ENCODE measurements around the gene TREH. TPM values are rescaled to one million over a fixed set of nuclear protein-coding genes. Genes with fewer than 3 reads are reported as not detected.

Gene TREH
- total RNA-seq, 1 experiment from 2014 or later: 0.15 TPM

GRCh38 chr11:118643995-118644345, 35.5 kb downstream of the TREH start:
- Histone ChIP-seq H3K9me3 (ENCODE audit: control insufficient read depth in 1 of 2, insufficient read depth in 1 of 2, low read depth in 1 of 2, low read length in 2 of 2) (no peaks in the 10 kb centered on the region), H3K4me1 (ENCODE audit: control insufficient read depth in 1 of 2, insufficient read depth in 2 of 2, low read length in 2 of 2) (peaks cover 0 to 8% of the 10 kb centered on the region in 2 experiments; a peak in 1 of 4 replicates), H3K27ac (ENCODE audit: low read depth, low read length) (no peak overlapping the region), H4K20me1 (ENCODE audit: insufficient read depth) (no peaks in the 10 kb centered on the region), H3K4me2 (ENCODE audit: low read length) (no peak overlapping the region), H3K9ac (ENCODE audit: low read length) (no peak overlapping the region), H3K79me2 (ENCODE audit: insufficient read depth, low read length) (no peaks in the 10 kb centered on the region), H3K4me3 (replicated peaks in 1 of 2; ENCODE audit: low read depth in 1 of 2, low read length in 2 of 2) (no peak overlapping the region), H3K27me3 (ENCODE audit: insufficient read depth, low read length) (no peaks in the 10 kb centered on the region), H2AFZ (ENCODE audit: low read depth, low read length, poor library complexity, severe bottlenecking) (no peak overlapping the region), H3K36me3 (ENCODE audit: control insufficient read depth in 1 of 2, insufficient read depth in 2 of 2, low read length in 2 of 2) (peaks cover 3 to 11% of the 10 kb centered on the region in 2 experiments; a peak in 3 of 4 replicates), H3K9me2 (ENCODE audit: insufficient read depth) (no peaks in the 10 kb centered on the region)
- DNase-seq (ENCODE audit: low read depth, low spot score): no peak
- CTCF ChIA-PET: no interaction called here
- POLR2A ChIA-PET: no interaction called here
- TF ChIP-seq CBX3 (IDR thresholded peaks at IDR 0.05; ENCODE audit: low read depth) (no peak), EGR1 (IDR thresholded peaks at IDR 0.05; ENCODE audit: low read depth) (no peak), EZH2 (IDR thresholded peaks at IDR 0.05) (no peak), REST (IDR thresholded peaks at IDR 0.05; ENCODE audit: low read depth) (no peak), FOSL1 (IDR thresholded peaks at IDR 0.05; ENCODE audit: low read depth) (no peak), SIN3A (IDR thresholded peaks at IDR 0.05; ENCODE audit: low read depth) (no peak), ZNF274 (IDR thresholded peaks at IDR 0.05; ENCODE audit: low read depth, low read length) (no peak), SRF (IDR thresholded peaks at IDR 0.05; ENCODE audit: low read depth) (no peak), YY1 (IDR thresholded peaks at IDR 0.05; ENCODE audit: extremely low read depth, insufficient replicate concordance, low read depth, low read length) (no peak), JUND (IDR thresholded peaks at IDR 0.05) (no peak), CEBPB (IDR thresholded peaks at IDR 0.05; ENCODE audit: low read depth) (no peak)
- TF ChIP-seq, protein P1, sequence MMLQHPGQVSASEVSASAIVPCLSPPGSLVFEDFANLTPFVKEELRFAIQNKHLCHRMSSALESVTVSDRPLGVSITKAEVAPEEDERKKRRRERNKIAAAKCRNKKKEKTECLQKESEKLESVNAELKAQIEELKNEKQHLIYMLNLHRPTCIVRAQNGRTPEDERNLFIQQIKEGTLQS (IDR thresholded peaks at IDR 0.05): no peak
- TF ChIP-seq, protein P2, sequence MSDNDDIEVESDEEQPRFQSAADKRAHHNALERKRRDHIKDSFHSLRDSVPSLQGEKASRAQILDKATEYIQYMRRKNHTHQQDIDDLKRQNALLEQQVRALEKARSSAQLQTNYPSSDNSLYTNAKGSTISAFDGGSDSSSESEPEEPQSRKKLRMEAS (IDR thresholded peaks at IDR 0.05): no peak
- intact Hi-C loops (cut with micrococcal nuclease): no loop called here
- no TSS peak for BruUV-seq (replicated peaks)
- no peak for ATAC-seq
- RAD21 ChIA-PET (ENCODE audit: low non-redundant PET in 1 of 2, low total read pairs in 2 of 2, uncharacterized antibody in 2 of 2, unreplicated experiment in 2 of 2): no interaction called here
